ENCODE results near the gene TMEM169. TPM values are rescaled to one million over a fixed set of nuclear protein-coding genes. Genes with fewer than 3 reads are reported as not detected.

Gene TMEM169
- total and polyA plus RNA-seq, 4 donors = 0.42 to 1.9 (median 0.80) TPM

DNA sequence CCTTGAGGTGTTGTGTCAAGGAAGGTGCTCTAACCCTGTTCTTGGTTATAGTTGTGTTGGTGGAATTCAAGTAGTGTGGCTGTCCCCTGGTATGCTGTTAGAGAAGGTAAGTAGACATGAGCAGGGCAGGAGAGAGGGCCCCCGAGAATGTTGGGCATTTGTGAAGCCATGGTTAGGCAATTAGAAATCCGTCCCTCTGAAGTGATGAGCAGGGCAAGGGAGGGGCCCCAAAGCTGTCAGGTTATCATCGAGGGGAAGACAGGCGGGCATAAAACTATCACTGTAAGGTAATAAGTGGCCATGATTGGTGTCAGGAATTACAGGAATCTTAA lies 32.6 kb downstream of the TMEM169 start:
- H3K27me3 ChIP-seq (ENCODE audit: control insufficient read depth in 4 of 4, insufficient read depth in 4 of 4, low read length in 3 of 4) = no peaks in the 10 kb centered on the region
- H3K9ac ChIP-seq (ENCODE audit: low read depth in 1 of 2, low read length in 2 of 2) = no peak overlapping the region
- H3K27ac ChIP-seq (ENCODE audit: low read depth in 1 of 2, low read length in 2 of 2) = no peak overlapping the region
- H3K9me3 ChIP-seq (ENCODE audit: control insufficient read depth in 4 of 4, low read length in 3 of 4) = no peaks in the 10 kb centered on the region
- TF ChIP-seq, protein P1, sequence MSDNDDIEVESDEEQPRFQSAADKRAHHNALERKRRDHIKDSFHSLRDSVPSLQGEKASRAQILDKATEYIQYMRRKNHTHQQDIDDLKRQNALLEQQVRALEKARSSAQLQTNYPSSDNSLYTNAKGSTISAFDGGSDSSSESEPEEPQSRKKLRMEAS (IDR thresholded peaks at IDR 0.05) = no peak
- no peak for TF ChIP-seq SP1 (IDR thresholded peaks at IDR 0.05)
- TF ChIP-seq EGR1 (IDR thresholded peaks at IDR 0.05; ENCODE audit: low read depth in 2 of 2) = no peak
- TF ChIP-seq, protein P2, sequence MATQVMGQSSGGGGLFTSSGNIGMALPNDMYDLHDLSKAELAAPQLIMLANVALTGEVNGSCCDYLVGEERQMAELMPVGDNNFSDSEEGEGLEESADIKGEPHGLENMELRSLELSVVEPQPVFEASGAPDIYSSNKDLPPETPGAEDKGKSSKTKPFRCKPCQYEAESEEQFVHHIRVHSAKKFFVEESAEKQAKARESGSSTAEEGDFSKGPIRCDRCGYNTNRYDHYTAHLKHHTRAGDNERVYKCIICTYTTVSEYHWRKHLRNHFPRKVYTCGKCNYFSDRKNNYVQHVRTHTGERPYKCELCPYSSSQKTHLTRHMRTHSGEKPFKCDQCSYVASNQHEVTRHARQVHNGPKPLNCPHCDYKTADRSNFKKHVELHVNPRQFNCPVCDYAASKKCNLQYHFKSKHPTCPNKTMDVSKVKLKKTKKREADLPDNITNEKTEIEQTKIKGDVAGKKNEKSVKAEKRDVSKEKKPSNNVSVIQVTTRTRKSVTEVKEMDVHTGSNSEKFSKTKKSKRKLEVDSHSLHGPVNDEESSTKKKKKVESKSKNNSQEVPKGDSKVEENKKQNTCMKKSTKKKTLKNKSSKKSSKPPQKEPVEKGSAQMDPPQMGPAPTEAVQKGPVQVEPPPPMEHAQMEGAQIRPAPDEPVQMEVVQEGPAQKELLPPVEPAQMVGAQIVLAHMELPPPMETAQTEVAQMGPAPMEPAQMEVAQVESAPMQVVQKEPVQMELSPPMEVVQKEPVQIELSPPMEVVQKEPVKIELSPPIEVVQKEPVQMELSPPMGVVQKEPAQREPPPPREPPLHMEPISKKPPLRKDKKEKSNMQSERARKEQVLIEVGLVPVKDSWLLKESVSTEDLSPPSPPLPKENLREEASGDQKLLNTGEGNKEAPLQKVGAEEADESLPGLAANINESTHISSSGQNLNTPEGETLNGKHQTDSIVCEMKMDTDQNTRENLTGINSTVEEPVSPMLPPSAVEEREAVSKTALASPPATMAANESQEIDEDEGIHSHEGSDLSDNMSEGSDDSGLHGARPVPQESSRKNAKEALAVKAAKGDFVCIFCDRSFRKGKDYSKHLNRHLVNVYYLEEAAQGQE (IDR thresholded peaks at IDR 0.05) = no peak
- TF ChIP-seq RAD21 (IDR thresholded peaks at IDR 0.05) = no peak
- TF ChIP-seq CTCF (IDR thresholded peaks at IDR 0.05; ENCODE audit: low read depth, low read length, missing input control) = no peak
- no peak for TF ChIP-seq TAF1 (conservative IDR thresholded peaks at IDR 0.05)
- TF ChIP-seq JUND (IDR thresholded peaks at IDR 0.05) = no peak
- TF ChIP-seq HNF4A (conservative IDR thresholded peaks at IDR 0.05) = no peak
- TF ChIP-seq YY1 (IDR thresholded peaks at IDR 0.05) = no peak
- no peak for TF ChIP-seq FOXA1 (IDR thresholded peaks at IDR 0.05)
- no peak for TF ChIP-seq HNF4G (IDR thresholded peaks at IDR 0.05)
- TF ChIP-seq ZBTB33 (IDR thresholded peaks at IDR 0.05) = no peak
- TF ChIP-seq GABPA (IDR thresholded peaks at IDR 0.05 in 1 of 2, conservative IDR thresholded peaks at IDR 0.05 in 1 of 2) = no peak
- TF ChIP-seq, protein P3, sequence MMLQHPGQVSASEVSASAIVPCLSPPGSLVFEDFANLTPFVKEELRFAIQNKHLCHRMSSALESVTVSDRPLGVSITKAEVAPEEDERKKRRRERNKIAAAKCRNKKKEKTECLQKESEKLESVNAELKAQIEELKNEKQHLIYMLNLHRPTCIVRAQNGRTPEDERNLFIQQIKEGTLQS (IDR thresholded peaks at IDR 0.05) = no peak
- TF ChIP-seq FOXA2 (IDR thresholded peaks at IDR 0.05) = no peak
- TF ChIP-seq RXRA (IDR thresholded peaks at IDR 0.05) = no peak
- no peak for TF ChIP-seq NR2F2 (IDR thresholded peaks at IDR 0.05)
- peaks cover 0 to 31% (median 14%) of the 10 kb centered on the region in 4 donors for H3K36me3 ChIP-seq (ENCODE audit: control insufficient read depth in 4 of 4, insufficient read depth in 3 of 4, low read depth in 1 of 4, low read length in 3 of 4)
- H3K4me3 ChIP-seq (ENCODE audit: low read depth in 1 of 3, low read length in 3 of 3) = no peak overlapping the region
- DNase-seq (ENCODE audit: low spot score) = no peak
- 43% methylated on average over 4 of the region's 4 CpGs for WGBS
- H3K4me1 ChIP-seq (ENCODE audit: control insufficient read depth in 4 of 4, insufficient read depth in 4 of 4, low read length in 3 of 4) = peaks cover 7 to 50% (median 35%) of the 10 kb centered on the region in 4 donors
